ENCODE measurements around the gene LHX5. TPM values are rescaled to one million over a fixed set of nuclear protein-coding genes. Genes with fewer than 3 reads are reported as not detected.

LHX5 gene
- total RNA-seq, 1 donor from 2014 or later: not detected

- TF ChIP-seq CTCF (IDR thresholded peaks at IDR 0.05; ENCODE audit: unreplicated experiment): no peak
- Mint-ChIP-seq H3K4me1 (ENCODE audit: unreplicated experiment) (no peaks in the 10 kb centered on the region), H3K9me3 (ENCODE audit: unreplicated experiment) (no peaks in the 10 kb centered on the region), H3K36me3 (ENCODE audit: low read depth, unreplicated experiment) (no peaks in the 10 kb centered on the region), H3K27ac (ENCODE audit: unreplicated experiment) (no peak overlapping the region), H3K4me3 (ENCODE audit: unreplicated experiment) (no peak overlapping the region), H3K27me3 (ENCODE audit: unreplicated experiment) (peaks cover 1% of the 10 kb centered on the region)
- DNase-seq (ENCODE audit: low spot score): no peak
Observed at GRCh38 chr12:113422886-113423669, 48.6 kb downstream of the LHX5 start.

- no peak for TF ChIP-seq CTCF (IDR thresholded peaks at IDR 0.05; ENCODE audit: unreplicated experiment)
- Mint-ChIP-seq H3K4me3 (ENCODE audit: unreplicated experiment) (no peak within 1 kb of the TSS), H3K27ac (ENCODE audit: unreplicated experiment) (no peak within 1 kb of the TSS)
Observed at GRCh38 chr12:113422030-113422885, 49.4 kb downstream of the LHX5 start, which contains the start of gene SDSL. TSS of gene SDSL (plus strand) at chr12:113422380. CDS start at chr12:113427983, 5,603 bp downstream.

GRCh38 chr12:113420996-113421595, 50.6 kb downstream of the LHX5 start:
- H3K9me3 Mint-ChIP-seq (ENCODE audit: unreplicated experiment): no peaks in the 10 kb centered on the region
- H3K27ac Mint-ChIP-seq (ENCODE audit: unreplicated experiment): no peak overlapping the region
- H3K4me1 Mint-ChIP-seq (ENCODE audit: unreplicated experiment): no peaks in the 10 kb centered on the region
- TF ChIP-seq CTCF (IDR thresholded peaks at IDR 0.05; ENCODE audit: unreplicated experiment): no peak
- no peaks in the 10 kb centered on the region for H3K36me3 Mint-ChIP-seq (ENCODE audit: low read depth, unreplicated experiment)
- DNase-seq (ENCODE audit: low spot score): no peak
- peaks cover 3% of the 10 kb centered on the region for H3K27me3 Mint-ChIP-seq (ENCODE audit: unreplicated experiment)
- no peak overlapping the region for H3K4me3 Mint-ChIP-seq (ENCODE audit: unreplicated experiment)

More at GRCh38 chr12:113422030-113422885, 49.4 kb downstream of the LHX5 start, which contains the start of gene SDSL:
- DNase-seq (ENCODE audit: low spot score): no peak
- Mint-ChIP-seq H3K4me1 (ENCODE audit: unreplicated experiment) (no peaks in the 10 kb centered on the region), H3K36me3 (ENCODE audit: low read depth, unreplicated experiment) (no peaks in the 10 kb centered on the region), H3K9me3 (ENCODE audit: unreplicated experiment) (no peaks in the 10 kb centered on the region), H3K27me3 (ENCODE audit: unreplicated experiment) (peaks cover 1% of the 10 kb centered on the region)

GRCh38 chr12:113418213-113418879, 53.3 kb downstream of the LHX5 start:
- TF ChIP-seq CTCF (IDR thresholded peaks at IDR 0.05; ENCODE audit: unreplicated experiment): no peak
- DNase-seq (ENCODE audit: low spot score): no peak
- no peak overlapping the region for H3K27ac Mint-ChIP-seq (ENCODE audit: unreplicated experiment)
- peaks cover 5% of the 10 kb centered on the region for H3K27me3 Mint-ChIP-seq (ENCODE audit: unreplicated experiment)
- H3K4me3 Mint-ChIP-seq (ENCODE audit: unreplicated experiment): no peak overlapping the region
- no peaks in the 10 kb centered on the region for H3K9me3 Mint-ChIP-seq (ENCODE audit: unreplicated experiment)
- no peaks in the 10 kb centered on the region for H3K4me1 Mint-ChIP-seq (ENCODE audit: unreplicated experiment)
- no peaks in the 10 kb centered on the region for H3K36me3 Mint-ChIP-seq (ENCODE audit: low read depth, unreplicated experiment)

All from endothelial cell (in vitro differentiated cells).